Measurements from ENCODE around the gene PRUNE2.

DNA sequence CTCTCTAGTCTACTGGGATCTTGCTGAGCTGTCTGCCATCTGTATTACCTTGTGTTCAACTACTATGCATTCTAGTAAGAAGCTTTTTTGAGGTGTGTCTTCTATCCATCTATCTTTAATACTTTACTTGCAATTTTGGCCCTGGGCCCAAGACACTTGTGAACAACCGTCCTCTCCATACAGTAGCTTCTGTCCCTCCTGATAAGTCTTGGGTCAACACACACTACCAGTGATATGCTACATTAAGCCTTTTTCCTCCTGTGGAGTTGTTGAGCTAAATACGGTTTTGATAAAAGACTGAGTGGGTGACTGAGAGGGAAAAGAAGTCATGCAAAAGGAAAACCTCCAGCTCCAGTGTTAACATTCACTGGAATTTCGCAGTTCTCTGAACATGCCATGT, 275.0 kb downstream of the PRUNE2 start:
- TF ChIP-seq CTCF (IDR thresholded peaks at IDR 0.05) (no peak), POLR2A (IDR thresholded peaks at IDR 0.05) (no peak)
